ENCODE data around the gene THTPA. TPM values are rescaled to one million over a fixed set of nuclear protein-coding genes. Genes with fewer than 3 reads are reported as not detected.

The THTPA gene
- total RNA-seq, 1 donor from 2014 or later = 11.1 TPM

Other genes starting within 250 kb of the THTPA start
- 14.0 TPM for gene BCL2L2, start 249.4 kb upstream of the THTPA start, total RNA-seq
- gene PABPN1, start 234.8 kb upstream of the THTPA start, total RNA-seq = 86.9 TPM
- gene SLC22A17, start 203.4 kb upstream of the THTPA start, total RNA-seq = 3.6 TPM
- 0.68 TPM for gene EFS, start 191.1 kb upstream of the THTPA start, total RNA-seq
- not detected for gene IL25, start 183.5 kb upstream of the THTPA start, total RNA-seq
- gene CMTM5, start 179.2 kb upstream of the THTPA start, total RNA-seq = not detected
- gene MYH6, start 148.0 kb upstream of the THTPA start, total RNA-seq = not detected
- gene MYH7, start 120.6 kb upstream of the THTPA start, total RNA-seq = not detected
- gene NGDN, start 86.6 kb upstream of the THTPA start, total RNA-seq = 12.1 TPM
- gene ZFHX2, start 4.5 kb upstream of the THTPA start, total RNA-seq = 0.81 TPM
- gene AP1G2, start 11.5 kb downstream of the THTPA start, total RNA-seq = 19.3 TPM
- 0.10 TPM for gene JPH4, start 22.5 kb downstream of the THTPA start, total RNA-seq
- 6.2 TPM for gene DHRS2, start 80.1 kb downstream of the THTPA start, total RNA-seq